ENCODE measurements around the gene TMEM229B.

Gene TMEM229B

GRCh38 chr14:67447033-67447381 is 41.5 kb downstream of the TMEM229B start:
- no peak for DNase-seq

- DNase-seq: no peak
Measured at GRCh38 chr14:67446371-67447032, 42.0 kb downstream of the TMEM229B start.

GRCh38 chr14:67444395-67444794 is 44.1 kb downstream of the TMEM229B start:
- no peak for DNase-seq

DNA sequence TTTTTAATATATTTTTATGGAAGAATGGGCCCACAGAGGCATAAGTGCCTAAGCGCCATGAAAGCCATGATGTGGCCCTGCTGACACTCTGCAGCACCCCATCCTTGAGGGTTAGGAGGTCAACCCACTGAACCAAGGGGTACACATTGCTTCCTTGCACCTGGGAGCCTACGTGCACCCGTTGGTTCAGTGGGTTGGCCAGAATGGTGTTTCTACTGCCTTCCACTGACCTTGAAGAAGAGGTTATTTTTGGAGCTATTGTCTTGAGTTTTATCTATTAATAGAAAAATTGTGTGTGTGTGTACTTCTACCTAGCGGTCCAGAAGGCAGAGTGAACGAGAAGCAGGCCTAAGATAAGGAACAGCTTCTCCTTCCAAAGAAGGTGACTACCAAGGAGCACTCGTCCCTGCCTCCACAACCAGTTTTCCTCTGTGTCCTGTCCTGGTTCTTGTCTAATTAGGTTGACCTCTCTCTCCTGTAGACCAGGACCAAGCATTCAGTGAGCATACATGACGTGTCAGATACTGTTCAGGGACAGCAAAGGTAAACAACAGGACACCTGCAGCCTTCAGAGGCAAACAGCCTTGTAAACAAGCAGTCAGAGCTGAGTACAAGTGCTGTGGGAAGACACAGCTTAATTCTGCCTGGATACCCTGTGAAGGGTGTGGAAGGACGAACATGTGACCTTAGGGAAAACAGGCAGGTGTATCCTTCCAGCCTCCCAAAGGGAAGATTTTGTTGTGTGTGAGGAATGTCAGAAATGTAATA is 46.2 kb downstream of the TMEM229B start:
- DNase-seq: no peak

DNA sequence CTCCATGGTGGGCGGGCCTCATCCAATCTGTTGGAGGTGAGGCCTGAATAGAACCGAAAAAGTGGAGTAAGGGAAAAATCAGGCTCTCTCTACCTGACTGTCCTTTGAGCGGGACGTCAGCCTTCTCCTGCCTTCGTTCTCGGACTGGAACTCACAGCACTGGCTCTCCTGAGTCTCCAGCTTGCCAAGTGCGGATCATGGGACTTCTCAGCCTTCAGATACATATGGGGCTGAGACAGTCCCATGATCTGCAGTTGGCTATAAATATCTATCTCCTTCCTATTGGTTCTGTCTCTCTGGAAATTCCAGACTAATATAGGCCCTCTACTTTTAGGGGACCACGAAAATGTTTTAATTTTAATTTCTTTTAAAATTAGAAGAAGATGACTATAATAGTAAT is 46.8 kb downstream of the TMEM229B start:
- no peak for DNase-seq

GRCh38 chr14:67441256-67441655 is 47.3 kb downstream of the TMEM229B start:
- no peak for DNase-seq

- DNase-seq: no peak
Measured at GRCh38 chr14:67440513-67440912, 48.0 kb downstream of the TMEM229B start.

DNA sequence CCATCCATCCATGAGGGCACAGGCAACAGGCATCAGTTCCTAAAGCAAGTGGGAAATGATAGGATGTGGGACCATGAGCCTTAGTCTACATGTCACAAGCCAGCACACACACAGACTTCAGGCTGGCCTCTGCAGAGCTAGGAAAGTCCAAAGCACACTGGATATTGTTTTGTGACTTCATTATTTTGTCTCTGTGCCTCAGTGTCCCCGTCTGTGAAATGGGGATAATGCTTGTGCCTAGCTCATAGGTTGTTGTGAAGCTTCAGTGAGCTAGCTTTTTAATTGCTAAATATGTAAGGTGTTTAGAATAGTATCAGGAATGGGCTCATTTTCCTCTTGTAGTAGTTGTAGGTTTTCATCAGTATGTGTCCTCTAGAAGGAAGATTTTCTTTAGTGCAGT is 49.6 kb downstream of the TMEM229B start:
- no peak for DNase-seq

DNA sequence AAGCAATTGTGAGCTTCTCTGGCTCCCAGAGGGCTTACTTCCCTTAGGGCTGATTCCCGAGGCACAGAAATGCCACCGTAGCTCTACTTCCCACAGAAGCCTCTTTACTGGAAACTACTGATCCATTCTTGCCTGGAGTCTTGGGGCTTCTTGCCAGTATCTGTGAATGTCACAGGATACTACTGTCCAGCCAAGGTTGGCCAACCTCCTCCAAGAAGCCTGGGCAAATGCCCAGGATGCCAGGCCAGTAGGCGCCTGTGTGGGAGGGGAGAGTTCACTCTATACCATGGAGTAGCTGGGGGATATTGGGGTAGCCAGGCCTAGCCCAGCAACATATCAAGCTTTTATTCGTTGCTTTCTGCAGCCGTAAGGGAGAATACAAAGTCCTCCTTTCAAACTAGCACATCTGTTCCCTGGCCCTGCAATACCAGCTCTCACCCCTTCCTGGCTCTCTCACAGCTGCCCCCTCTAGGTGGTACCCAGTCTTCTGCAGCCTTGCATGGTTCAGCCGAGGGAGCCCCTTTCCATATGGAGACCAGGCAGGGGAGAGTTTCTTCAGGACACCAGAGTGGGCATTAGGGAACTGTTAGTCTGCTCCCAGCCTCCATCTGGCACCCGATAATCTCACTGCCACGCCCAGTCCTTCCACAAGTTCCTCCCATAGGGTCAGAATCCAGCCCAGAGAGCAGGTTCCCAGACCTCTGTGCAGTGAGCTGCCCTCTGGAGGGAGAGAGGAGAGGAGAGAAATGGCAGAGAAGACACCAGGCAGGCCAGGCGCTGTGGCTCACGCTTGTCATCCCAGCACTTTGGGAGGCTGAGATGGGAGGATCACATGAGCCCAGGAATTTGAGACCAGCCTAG is 52.3 kb downstream of the TMEM229B start:
- no peak for DNase-seq

- no peak for DNase-seq
Measured at GRCh38 chr14:67435603-67436002, 52.9 kb downstream of the TMEM229B start.

DNA sequence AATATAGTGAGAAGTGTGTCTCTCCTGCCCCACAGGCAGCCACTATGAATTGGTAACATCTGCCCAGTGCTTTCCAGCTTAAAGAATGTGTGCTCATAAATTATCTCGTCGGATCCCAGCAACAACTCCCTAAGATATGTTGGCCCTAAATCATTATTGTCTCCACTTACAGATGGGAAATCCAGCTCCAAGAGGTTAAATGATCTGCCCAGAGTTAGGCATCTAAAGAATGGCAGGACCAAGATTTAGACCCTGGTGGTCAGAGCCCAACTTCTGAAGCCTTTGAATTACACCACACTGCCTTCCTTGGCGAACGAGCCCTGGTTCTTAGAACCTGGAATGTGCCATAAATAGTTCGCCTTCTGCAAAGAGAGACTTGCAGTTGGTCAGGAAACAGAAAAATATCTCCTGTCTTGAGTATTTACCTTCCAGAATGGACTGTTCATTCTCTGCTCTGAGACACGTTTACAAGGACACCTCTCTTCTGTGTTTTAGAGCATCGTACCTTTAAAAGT is 56.4 kb downstream of the TMEM229B start:
- DNase-seq: no peak

DNA sequence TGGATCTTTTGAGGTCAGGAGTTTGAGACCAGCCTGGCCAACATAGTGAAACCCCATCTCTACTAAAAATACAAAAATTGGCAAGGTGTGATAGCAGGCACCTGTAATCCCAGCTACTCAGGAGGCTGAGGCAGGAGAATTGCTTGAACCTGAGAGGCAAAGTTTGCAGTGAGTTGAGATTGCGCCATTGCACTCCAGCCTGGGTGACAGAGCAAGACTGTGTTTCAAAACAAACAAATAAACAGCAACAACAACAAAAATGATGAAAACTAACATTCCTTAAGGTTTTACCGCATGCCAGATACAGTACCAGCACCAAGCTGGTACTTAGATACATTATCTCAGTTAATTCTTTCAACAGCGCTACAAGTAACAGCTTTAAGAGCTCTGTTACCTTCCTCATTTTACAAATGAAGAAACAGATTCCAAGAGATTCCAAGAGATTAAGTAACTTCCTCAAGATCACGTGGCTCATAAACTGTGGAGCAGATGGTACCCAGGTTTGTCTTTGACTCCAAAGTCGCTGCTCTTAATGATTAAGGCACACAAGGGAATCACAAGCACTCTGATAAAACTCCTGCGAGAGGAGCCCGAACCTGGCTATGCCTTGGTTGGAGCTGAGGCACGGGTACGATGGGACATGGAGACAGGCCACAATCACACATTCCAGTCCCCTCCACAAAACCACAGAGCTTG is 58.9 kb downstream of the TMEM229B start:
- DNase-seq: no peak

- DNase-seq: no peak
Measured at GRCh38 chr14:67428501-67429031, 60.0 kb downstream of the TMEM229B start.

- peak; percentile 61 for DNase-seq
Measured at GRCh38 chr14:67426983-67427606, 61.4 kb downstream of the TMEM229B start.

GRCh38 chr14:67426161-67426560 is 62.4 kb downstream of the TMEM229B start:
- no peak for DNase-seq

- DNase-seq: no peak
Measured at GRCh38 chr14:67425608-67426007, 62.9 kb downstream of the TMEM229B start.

DNA sequence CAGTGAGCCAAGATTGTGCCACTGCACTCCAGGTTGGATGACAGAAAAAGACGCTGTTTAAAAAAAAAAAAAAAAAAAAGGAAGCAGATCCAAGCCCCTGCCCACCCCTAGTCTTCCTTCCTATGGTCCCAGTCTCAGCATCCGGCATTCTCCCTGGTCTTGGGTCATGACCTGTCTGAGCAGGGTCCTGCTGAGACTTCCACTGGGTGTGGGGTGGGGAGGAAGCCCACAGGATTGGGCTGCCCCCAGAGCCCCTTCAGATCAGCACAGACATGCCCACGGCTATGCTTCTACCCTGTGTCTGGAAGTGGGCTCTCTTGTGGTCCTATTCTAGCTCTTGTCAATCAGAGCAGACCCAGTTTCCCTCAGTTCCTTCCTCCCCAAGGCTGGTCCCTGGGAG is 64.0 kb downstream of the TMEM229B start:
- DNase-seq: no peak

- DNase-seq: no peak
Measured at GRCh38 chr14:67423424-67423823, 65.1 kb downstream of the TMEM229B start.

DNA sequence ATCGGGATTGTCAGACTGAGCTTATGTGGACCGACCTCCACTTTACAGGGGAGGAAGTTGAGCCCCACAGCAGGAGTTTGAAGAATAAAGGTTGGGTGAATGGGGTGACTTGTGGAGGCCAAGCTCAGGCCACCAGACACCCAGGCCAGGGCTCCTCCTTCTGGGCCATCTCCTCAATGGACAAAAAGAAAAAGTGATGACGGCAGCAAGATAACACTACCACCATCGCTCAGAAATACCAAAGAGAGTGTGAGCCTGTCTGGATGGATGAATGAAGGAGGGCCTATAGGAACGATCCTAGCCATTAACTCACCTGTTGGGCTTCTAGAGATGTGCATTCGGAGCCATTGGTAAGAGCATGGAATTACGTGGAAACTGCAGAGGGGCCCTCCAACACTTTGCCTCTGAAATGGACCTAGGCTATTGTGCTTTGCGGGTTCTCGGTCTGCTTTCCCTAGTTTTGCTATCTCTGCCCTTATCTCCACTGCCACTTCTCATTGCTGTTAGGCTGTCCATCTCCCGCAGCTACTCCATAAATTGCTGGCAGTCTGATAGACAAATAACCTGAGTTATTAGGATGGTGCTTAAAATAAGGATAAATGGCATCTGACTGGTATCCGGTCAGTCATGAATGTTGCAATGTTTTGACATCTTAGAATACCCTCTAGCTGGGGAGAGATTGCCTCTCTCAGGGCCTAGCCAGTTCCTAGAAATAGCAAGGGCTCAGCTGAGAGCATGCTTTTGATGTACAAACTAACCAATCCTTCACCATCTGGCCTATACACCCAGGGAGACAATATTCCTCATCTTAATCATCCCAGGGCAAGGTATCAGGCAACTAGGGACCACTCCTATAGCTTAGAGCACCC is 66.9 kb downstream of the TMEM229B start:
- no peak for DNase-seq

Measured in activated T-cell treated with anti-CD3 and anti-CD28 coated beads for 4 hours (primary cell).